Cardiac septum (tissue), 1 donor: ENCODE data around the gene ANP32B. TPM values are rescaled to one million over a fixed set of nuclear protein-coding genes. Genes with fewer than 3 reads are reported as not detected.
"Not testable (repeated sequence)": the region's sequence is repeated elsewhere in the genome, so short reads cannot be mapped to it uniquely, and the experiment has no call there.

Experiments used
- DNase-seq: peaks from one replicate; pipeline ENCODE4 v3.0.0-alpha.2; 2020; ENCODE audit warnings: low spot score
- intact Hi-C: fragments of 100-400 bp; cut with DNase I; formaldehyde crosslinking; loops from one replicate; pipeline ENCODE4 v1.14.0; 2022
- long read RNA-seq: library from polyadenylated mRNA; unstranded; transcript quantifications from one replicate; pipeline ENCODE4 v2.0.0, GENCODE V29; 2021
- total RNA-seq: library from RNA; stranded (reverse); fragmentation: NEBNext Ultra II Directional; extraction: Animal tissue kit (Norgen Biotek cat#: 25700); gene quantifications from one replicate; pipeline ENCODE4 v1.2.1, GENCODE V29; 2021
- donor health status: DM: no; HTN: no; CAD: no.

ANP32B gene
- 69.0 TPM for total RNA-seq
- long read RNA-seq, transcript ANP32B-201 (7 exons, 1,463 nt): major isoform, 96 of 108 reads
- long read RNA-seq, partial matches to known transcripts: 3 of 108 reads
- long read RNA-seq, other reads (novel, unspliced or antisense): 9 of 108 reads

DNA sequence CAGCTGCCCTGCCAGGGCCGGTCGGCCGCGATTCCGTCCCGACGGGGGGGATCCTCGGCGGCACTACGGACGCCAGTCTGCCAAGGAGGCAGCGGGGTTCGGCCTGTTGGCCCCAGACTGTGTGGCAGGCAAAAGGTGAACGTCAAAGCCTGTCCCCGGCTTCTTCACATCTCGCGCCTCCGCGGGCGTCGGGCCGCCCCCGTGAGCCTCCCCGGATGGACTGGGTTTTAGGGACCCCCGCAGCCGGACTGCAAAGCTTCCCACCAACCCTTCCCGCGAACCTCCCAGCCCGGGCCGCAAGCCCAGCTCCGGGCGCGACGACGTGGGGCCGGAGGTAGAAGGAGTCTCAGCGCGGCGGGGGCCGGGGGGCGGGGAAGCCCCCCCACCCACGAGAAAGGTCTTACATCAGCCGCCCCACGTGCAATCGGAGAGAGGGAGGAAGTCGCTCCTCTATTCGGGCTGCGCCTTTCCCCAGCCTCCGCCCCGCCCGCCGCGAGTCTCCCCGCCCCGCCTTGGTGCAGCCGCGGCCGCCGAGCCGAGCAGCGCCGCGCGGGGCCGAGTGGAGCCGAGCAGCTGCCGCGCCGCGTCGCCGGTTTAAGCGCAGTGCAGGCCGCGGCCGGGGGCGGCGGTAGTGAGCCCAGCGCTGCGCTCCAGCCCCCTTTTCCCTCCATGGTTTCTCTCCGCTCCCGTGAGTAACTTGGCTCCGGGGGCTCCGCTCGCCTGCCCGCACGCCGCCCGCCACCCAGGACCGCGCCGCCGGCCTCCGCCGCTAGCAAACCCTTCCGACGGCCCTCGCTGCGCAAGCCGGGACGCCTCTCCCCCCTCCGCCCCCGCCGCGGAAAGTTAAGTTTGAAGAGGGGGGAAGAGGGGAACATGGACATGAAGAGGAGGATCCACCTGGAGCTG lies at the start of gene ANP32B:
TSS of gene ANP32B (plus strand) at position 659 of the 906 bp plus-strand sequence. CDS start at position 874, 215 bp downstream.
- intact Hi-C loops: loop anchor here (5.0 kb wide), 3 partner anchors 39 to 74 kb away; partner anchors contain the start of gene NANS
- peak; percentile 96 for DNase-seq

DNA sequence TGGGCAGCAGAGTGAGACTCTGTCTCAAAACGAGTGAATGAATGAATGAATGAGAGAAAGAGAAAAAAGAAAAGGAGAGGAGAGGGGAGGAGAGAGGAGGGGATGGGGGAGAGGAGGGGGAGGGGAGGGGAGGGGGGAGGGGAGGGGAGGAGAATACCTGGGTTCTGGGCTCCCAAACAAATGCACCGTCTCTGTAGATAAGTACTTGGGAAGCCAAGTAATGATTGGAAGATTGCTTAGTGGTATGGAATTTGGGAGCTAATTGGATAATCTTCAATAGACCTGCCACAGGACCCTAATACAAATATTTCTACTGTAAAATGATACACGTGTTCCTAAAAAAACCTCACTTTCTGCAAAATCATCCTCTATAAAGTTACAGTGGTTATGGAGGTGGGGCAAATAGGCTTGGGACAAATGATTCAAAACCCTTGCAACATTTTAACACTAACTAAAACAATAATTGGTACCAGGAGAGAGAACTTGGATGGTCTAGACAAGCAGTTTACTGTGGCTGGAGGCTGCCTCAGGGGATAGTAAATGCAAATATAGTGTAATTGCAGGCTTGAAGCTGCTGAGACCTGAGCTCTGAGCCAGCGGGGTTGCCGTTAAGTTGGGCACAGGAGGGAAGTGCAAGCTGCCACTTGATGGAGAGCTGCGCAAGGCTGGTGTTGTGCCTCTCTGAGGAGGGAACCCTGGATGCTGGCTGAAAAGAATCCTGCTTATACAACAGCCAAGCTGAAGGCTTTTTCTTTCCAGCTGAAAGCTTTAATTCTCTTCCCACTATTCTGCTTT lies 48.6 kb upstream of the ANP32B start:
- intact Hi-C loops: no loop called here
- no peak for DNase-seq

DNA sequence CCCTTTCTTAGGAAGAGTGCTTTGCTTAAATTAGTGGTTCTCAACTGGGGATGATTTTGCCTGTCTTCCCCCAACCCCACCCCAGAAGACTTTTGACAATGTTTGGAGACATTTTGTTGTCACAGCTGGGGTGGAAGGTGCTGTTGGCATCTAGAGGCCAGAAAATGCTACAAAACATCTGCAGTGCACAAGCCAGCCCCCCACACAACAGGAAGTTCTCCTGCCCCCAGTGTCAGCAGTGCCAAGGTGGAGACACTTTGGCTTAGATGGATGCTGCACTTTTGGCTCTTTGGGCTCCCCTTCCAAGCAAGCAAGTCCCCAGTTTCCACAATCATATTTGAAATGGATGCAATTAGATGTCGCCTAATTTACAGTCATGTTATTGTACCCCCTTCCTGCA lies 47.9 kb upstream of the ANP32B start:
- intact Hi-C loops: no loop called here
- no peak for DNase-seq

DNA sequence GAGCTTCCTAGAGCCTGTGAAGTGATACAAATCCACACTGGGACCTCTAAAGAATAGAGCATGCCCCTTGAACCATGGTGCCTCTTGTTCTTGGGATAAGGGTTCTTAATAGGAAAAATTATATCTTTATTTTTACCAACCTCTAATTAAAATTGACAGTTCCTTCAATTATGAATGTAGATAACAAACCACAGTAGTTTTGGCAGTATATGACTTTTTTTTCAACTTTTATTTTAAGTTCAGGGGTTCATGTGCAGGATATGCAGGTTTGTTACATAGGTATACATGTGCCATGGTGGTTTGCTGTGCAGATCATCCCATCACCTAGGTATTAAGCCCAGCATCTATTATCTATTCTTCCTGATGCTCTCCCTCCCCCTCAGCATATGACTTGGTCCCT lies 46.1 kb upstream of the ANP32B start:
- intact Hi-C loops: no loop called here
- DNase-seq: no peak

DNA sequence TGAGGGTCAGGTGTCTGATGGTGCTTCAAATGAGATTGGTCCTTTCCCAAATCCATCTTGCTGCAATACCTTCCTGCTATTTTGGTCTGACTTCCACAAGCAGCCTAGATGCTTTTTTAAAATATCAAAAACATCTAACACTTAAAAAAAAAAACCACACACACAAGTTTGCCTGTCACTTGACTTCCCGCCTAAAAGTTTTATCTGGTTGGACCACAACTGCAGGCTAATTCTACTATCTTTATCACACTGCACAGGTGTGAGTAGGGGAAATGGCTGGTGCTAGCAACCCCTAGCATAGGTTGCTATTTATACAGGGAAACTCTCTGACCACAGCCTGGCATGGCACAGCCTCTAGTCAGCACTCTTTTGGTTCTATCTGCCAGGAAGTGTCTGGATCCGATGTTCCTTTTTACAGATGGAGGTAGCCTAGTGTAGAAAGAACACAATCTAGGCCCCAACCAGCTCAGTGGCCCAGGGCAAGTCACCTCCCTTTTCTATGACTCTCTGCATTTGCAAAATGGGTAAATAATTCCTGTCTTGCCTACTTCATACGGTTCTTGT lies 45.0 kb upstream of the ANP32B start, which contains the start of gene HEMGN:
TSS of gene HEMGN (minus strand) at position 92 of the 564 bp plus-strand sequence. CDS start at position 56, 36 bp downstream.
- DNase-seq: no peak
- intact Hi-C loops: no loop called here

- DNase-seq: no peak
- intact Hi-C loops: no loop called here
These were observed 42.9 kb upstream of the ANP32B start for GRCh38 chr9:97940233-97940632.

DNA sequence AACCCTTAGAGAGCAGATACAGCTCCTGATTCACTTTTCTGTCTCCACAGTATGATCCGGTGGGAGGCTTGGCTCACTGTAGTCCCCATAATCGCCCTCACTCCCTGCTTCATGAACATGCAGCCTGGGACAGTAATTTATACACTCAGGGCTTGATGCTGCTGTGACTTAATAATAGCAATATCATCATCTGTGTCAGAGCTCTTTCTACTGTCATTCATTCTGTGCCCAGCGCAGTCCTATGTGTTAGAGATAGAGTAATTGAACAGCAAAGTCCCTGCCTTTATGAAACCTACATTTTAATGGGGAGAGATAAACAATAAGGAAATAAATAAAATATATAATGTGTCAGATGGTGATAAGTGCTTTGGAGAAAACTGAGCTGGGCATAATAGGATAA lies 42.4 kb upstream of the ANP32B start:
- no peak for DNase-seq
- intact Hi-C loops: no loop called here

GRCh38 chr9:97941323-97941722 lies 41.8 kb upstream of the ANP32B start:
- no peak for DNase-seq
- intact Hi-C loops: no loop called here

- DNase-seq: no peak
- intact Hi-C loops: no loop called here
These were observed 39.8 kb upstream of the ANP32B start for GRCh38 chr9:97943308-97943855.

GRCh38 chr9:97944612-97945011 lies 38.5 kb upstream of the ANP32B start:
- intact Hi-C loops: no loop called here

GRCh38 chr9:97945470-97945869 lies 37.7 kb upstream of the ANP32B start:
- intact Hi-C loops, DNase-seq: not testable (repeated sequence)

More at GRCh38 chr9:97944612-97945011, 38.5 kb upstream of the ANP32B start:
- DNase-seq: no peak

DNA sequence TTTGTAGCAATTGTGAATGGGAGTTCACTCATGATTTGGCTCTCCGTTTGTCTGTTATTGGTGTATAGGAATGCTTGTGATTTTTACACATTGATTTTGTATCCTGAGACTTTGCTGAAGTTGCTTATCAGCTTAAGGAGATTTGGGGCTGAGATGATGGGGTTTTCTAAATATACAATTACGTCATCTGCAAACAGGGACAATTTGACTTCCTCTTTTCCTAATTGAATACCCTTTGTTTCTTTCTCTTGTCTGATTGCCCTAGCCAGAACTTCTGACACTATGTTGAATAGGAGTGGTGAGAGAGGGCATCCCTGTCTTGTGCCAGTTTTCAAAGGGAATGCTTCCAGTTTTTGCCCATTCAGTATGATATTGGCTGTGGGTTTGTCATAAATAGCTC lies 36.0 kb upstream of the ANP32B start:
- intact Hi-C loops, DNase-seq: not testable (repeated sequence)

DNA sequence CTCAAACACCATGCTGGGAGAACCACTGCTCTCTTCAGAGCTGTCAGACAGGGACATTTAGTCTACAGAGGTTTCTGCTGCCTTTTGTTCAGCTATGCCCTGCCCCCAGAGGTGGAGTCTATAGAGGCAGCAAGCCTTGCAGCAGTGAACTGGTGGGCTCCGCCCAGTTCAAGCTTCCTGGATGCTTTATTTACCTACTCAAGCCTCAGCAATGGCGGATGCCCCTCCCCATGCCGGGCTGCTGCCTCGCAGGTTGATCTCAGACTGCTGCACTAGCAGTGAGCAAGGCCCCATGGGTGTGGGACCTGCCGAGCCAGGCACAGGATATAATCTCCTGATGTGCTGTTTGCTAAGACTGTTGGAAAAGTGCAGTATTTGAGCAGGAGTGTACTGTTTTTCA lies 32.3 kb upstream of the ANP32B start:
- DNase-seq, intact Hi-C loops: not testable (repeated sequence)

DNA sequence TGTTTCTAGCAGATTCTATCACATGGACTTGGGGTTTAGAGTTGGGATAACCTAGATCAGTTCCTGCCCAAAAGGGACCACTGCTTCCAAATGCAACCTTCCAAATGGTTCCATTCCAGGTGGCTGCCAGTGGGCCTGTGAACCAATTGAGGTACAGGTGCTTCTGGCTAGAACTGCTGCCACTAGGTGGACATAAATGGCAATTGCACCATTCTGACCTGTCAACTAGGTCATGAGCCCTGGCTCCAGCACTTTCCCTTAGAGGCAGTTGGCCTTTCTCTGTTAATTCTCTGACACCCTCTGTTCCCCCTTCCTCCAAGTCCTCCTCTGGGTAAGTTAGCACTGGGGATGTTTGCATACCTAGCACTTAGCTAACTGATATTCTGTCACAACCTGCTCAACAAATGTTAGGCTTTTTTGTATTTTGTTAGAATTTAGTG lies 28.6 kb upstream of the ANP32B start:
- no peak for DNase-seq
- intact Hi-C loops: no loop called here

DNA sequence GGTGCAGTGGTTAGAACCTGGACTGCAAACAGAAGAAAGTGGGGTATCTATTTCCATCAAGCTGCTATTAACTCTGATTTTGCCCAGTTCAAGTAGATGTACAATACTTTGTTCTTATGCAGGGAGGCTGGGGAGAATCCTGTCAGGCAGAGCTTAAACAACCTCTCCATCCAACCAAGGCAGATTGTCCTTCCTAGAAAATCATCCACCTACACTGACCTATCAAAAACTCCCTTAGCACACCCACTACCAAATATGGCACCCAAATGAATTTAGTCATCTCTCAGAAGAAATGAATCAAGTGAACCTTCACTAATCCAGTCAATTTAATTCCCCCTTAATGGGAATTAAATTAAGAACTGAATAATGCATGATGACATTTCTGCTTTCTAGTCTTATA lies 26.8 kb upstream of the ANP32B start:
- DNase-seq: no peak
- intact Hi-C loops: no loop called here

- intact Hi-C loops: no loop called here
These were observed 24.2 kb upstream of the ANP32B start for GRCh38 chr9:97958812-97959511.

DNA sequence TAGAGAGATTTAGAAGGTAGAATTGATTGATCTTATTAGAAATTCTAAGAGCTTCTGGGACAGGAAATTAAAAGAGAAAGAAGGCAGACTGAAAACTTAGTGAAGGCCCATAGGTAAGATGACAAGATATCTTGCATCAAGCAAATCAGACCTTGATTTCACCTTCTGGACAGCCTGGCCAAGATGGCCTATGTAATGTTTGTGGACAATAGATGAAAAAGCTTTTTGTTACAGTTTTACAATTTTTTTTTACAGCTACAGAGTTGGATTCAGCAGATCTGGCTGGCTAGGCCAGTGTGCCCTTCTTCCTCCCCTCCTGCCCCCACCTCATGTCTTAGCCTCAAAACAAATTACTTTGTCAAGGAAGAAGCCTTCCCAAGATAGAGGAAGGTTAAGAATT lies 23.6 kb upstream of the ANP32B start:
- no peak for DNase-seq
- intact Hi-C loops: no loop called here

More at GRCh38 chr9:97958812-97959511, 24.2 kb upstream of the ANP32B start:
- no peak for DNase-seq

GRCh38 chr9:97960678-97961328 lies 22.3 kb upstream of the ANP32B start:
- DNase-seq, intact Hi-C loops: not testable (repeated sequence)
